ENCODE measurements around the gene PPP2R5E.

PPP2R5E gene

GRCh38 chr14:63326840-63327239 lies 216.3 kb downstream of the PPP2R5E start:
- DNase-seq (ENCODE audit: low spot score), result no peak
- Mint-ChIP-seq H3K27me3 (ENCODE audit: low read depth) (no peaks in the 10 kb centered on the region), H3K36me3 (ENCODE audit: low read depth) (no peaks in the 10 kb centered on the region), H3K9me3 (no peaks in the 10 kb centered on the region), H3K4me3 (no peak overlapping the region), H3K4me1 (ENCODE audit: low read depth) (no peaks in the 10 kb centered on the region), H3K27ac (no peak overlapping the region)

DNA sequence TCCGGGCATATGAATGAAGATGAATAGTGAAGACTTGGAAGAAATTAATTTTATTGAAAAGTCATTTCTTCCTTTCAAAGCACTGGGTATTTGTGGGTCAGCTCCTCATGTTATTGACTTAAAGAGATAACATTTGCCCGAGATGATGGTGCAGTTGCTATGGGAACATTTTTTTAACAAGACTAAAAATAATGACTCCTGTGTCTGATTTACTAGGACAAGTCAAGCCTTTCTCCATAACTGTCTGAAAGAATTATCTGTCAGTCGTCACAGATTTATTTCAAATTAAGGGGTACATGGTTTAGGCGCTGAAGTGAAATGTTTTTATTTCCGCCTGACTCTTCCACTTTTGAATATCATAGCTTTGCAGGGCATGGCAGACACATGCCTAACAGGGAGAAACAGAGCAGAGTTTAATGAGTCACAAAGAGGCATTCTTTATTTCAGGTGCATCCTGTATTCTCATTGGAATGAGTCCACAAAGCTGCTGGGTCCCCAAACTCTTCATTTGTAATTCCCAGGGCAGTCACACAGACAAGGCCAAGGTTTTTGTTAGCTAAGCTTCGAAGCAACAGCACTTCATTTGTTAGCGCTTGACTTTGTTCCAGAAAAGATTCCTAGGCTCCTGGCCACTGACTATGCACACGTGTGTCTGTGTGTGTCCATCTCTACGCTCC lies 220.1 kb downstream of the PPP2R5E start:
- Mint-ChIP-seq H3K4me1 (ENCODE audit: low read depth) (no peaks in the 10 kb centered on the region), H3K9me3 (no peaks in the 10 kb centered on the region), H3K36me3 (ENCODE audit: low read depth) (no peaks in the 10 kb centered on the region), H3K27me3 (ENCODE audit: low read depth) (no peaks in the 10 kb centered on the region), H3K27ac (no peak overlapping the region), H3K4me3 (no peak overlapping the region)
- no peak for DNase-seq (ENCODE audit: low spot score)

DNA sequence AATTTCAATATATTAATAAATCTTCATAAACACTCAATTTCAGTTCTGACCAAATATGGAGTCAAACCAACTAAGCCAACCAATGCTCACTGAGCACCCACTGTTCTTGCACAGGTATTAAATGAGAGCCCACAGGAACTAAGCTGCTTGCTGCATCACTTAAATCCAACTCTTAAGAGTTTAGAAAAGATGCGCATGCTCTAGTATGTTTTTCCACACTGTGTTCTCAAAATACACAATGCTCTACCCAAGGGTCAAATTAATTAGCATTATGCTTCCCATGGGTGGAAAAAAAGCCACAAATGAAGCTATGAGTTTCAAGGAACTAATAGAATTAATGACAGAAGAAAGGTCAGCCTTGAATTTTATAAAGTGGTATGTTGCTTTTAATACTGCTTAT lies 220.7 kb downstream of the PPP2R5E start:
- no peak for DNase-seq (ENCODE audit: low spot score)
- H3K27me3 Mint-ChIP-seq (ENCODE audit: low read depth), result no peaks in the 10 kb centered on the region
- H3K27ac Mint-ChIP-seq, result no peak overlapping the region
- no peaks in the 10 kb centered on the region for H3K36me3 Mint-ChIP-seq (ENCODE audit: low read depth)
- H3K4me1 Mint-ChIP-seq (ENCODE audit: low read depth), result no peaks in the 10 kb centered on the region
- H3K9me3 Mint-ChIP-seq, result no peaks in the 10 kb centered on the region
- H3K4me3 Mint-ChIP-seq, result no peak overlapping the region
